ENCODE data around the gene NKG7.

DNA sequence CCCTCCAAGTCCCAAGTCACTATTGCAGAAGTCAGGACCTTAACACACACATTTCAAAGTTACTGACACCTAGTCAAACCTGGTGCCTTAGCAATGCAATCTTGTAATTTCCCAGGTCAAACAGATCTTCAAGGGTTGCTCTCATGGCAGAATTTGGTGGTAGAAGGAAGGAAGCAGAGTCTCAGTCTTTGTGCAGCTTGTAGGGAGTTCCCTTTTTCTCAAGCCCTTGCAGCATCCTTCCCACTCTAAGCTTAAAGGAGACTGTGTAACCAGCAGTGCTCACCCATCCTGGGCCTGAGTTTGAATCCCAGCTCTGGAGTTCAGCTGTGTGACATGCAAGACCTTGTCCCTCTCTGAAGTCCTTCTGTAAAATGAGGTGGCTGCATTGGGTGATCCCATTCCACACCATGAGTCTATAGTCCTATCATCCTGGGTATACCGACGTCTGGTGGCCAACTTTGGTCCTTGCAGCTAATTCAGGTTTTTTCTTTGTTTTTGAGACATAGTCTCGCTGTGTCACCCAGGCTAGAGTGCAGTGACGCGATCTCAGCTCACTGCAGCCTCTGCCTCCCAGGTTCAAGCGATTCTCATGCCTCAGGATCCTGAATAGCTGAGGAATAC lies 35.2 kb upstream of the NKG7 start:
- TF ChIP-seq, protein P1, sequence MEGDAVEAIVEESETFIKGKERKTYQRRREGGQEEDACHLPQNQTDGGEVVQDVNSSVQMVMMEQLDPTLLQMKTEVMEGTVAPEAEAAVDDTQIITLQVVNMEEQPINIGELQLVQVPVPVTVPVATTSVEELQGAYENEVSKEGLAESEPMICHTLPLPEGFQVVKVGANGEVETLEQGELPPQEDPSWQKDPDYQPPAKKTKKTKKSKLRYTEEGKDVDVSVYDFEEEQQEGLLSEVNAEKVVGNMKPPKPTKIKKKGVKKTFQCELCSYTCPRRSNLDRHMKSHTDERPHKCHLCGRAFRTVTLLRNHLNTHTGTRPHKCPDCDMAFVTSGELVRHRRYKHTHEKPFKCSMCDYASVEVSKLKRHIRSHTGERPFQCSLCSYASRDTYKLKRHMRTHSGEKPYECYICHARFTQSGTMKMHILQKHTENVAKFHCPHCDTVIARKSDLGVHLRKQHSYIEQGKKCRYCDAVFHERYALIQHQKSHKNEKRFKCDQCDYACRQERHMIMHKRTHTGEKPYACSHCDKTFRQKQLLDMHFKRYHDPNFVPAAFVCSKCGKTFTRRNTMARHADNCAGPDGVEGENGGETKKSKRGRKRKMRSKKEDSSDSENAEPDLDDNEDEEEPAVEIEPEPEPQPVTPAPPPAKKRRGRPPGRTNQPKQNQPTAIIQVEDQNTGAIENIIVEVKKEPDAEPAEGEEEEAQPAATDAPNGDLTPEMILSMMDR (IDR thresholded peaks at IDR 0.05; ENCODE audit: insufficient read depth, low read length): peak; percentile 53
- TF ChIP-seq REST (IDR thresholded peaks at IDR 0.05; ENCODE audit: insufficient replicate concordance, low read depth): no peak

Data from HL-60 (cell line).